Activated T-helper 1 cell treated with anti-CD3 and anti-CD28 coated beads, Interleukin-12 subunit alpha, Interleukin-12 subunit beta, Interleukin-2, Interleukin-4 antibody, amounts not matched to agents 30 ng/mL and 10 ng/mL and 1 ng/mL, durations not matched to agents 14 hours and 24 hours and 36 hours (primary cell): ENCODE results near the gene CCDC88C. TPM values are rescaled to one million over a fixed set of nuclear protein-coding genes. Genes with fewer than 3 reads are reported as not detected.

ENCODE experiments used
- DNase-seq: peaks from one replicate; pipeline ENCODE4 v3.0.0; 2021; ENCODE audit warnings: low spot score
- H3K27ac Mint-ChIP-seq: one replicate; pipeline ENCODE4 v1.8.0; 2021; ENCODE audit warnings: mild to moderate bottlenecking, mixed read lengths
- H3K27me3 Mint-ChIP-seq: one replicate; pipeline ENCODE4 v1.8.0; 2022; ENCODE audit warnings: mild to moderate bottlenecking, moderate library complexity, mixed read lengths; ENCODE audit not compliant: insufficient read depth
- H3K36me3 Mint-ChIP-seq: one replicate; pipeline ENCODE4 v1.8.0; 2021; ENCODE audit warnings: low read depth, mixed read lengths
- H3K4me1 Mint-ChIP-seq: one replicate; pipeline ENCODE4 v1.8.0; 2021; ENCODE audit warnings: low read depth, mixed read lengths
- H3K4me3 Mint-ChIP-seq: one replicate; pipeline ENCODE4 v1.8.0; 2021; ENCODE audit warnings: mild to moderate bottlenecking, moderate library complexity, mixed read lengths
- H3K9me3 Mint-ChIP-seq: one replicate; pipeline ENCODE4 v1.8.0; 2021; ENCODE audit warnings: mixed read lengths
- intact Hi-C: fragments of 100-400 bp; cut with micrococcal nuclease; formaldehyde crosslinking; loops from one replicate; pipeline ENCODE4 v1.15.1; 2024
- total RNA-seq: library from RNA; stranded (reverse); gene quantifications from 2 replicates; pipeline ENCODE4 v1.2.3, GENCODE V29; 2022

The CCDC88C gene
- total RNA-seq, 1 donor from 2014 or later, result 85.9 TPM

GRCh38 chr14:91369628-91370445 is 47.8 kb downstream of the CCDC88C start:
- peak; percentile 42 for DNase-seq
- peaks cover 93% of the 10 kb centered on the region for H3K4me1 Mint-ChIP-seq
- H3K9me3 Mint-ChIP-seq, result no peaks in the 10 kb centered on the region
- peak overlapping the region; percentile 74 for H3K4me3 Mint-ChIP-seq
- peaks cover 5% of the 10 kb centered on the region for H3K36me3 Mint-ChIP-seq
- H3K27ac Mint-ChIP-seq, result peak overlapping the region; percentile 91
- no peaks in the 10 kb centered on the region for H3K27me3 Mint-ChIP-seq
- intact Hi-C loops, result loop anchor here (10.0 kb wide), 1 partner anchor 495 kb away; the partner anchor contains the start of gene TC2N

GRCh38 chr14:91368776-91369416 is 48.7 kb downstream of the CCDC88C start:
- no peaks in the 10 kb centered on the region for H3K9me3 Mint-ChIP-seq
- H3K4me1 Mint-ChIP-seq, result peaks cover 89% of the 10 kb centered on the region
- intact Hi-C loops, result no loop called here
- H3K36me3 Mint-ChIP-seq, result peaks cover 2% of the 10 kb centered on the region
- H3K27ac Mint-ChIP-seq, result peak overlapping the region; percentile 87
- H3K4me3 Mint-ChIP-seq, result peak overlapping the region; percentile 33
- no peaks in the 10 kb centered on the region for H3K27me3 Mint-ChIP-seq
- no peak for DNase-seq

- Mint-ChIP-seq H3K4me3 (peak overlapping the region; percentile 73), H3K4me1 (peaks cover 75% of the 10 kb centered on the region), H3K36me3 (peaks cover 2% of the 10 kb centered on the region), H3K27ac (peak overlapping the region; percentile 87), H3K27me3 (no peaks in the 10 kb centered on the region), H3K9me3 (no peaks in the 10 kb centered on the region)
- intact Hi-C loops, result loop anchor here (1.0 kb wide), 1 partner anchor 16 kb away; no protein-coding TSS in a partner anchor
- peak; percentile 51 for DNase-seq
Measured at GRCh38 chr14:91367173-91368171, 50.1 kb downstream of the CCDC88C start.

GRCh38 chr14:91366749-91367148 is 50.9 kb downstream of the CCDC88C start:
- Mint-ChIP-seq H3K27me3 (no peaks in the 10 kb centered on the region), H3K9me3 (no peaks in the 10 kb centered on the region), H3K4me1 (peaks cover 72% of the 10 kb centered on the region), H3K27ac (peak overlapping the region; percentile 87), H3K36me3 (peaks cover 2% of the 10 kb centered on the region), H3K4me3 (peak overlapping the region; percentile 73)
- intact Hi-C loops, result loop anchor here (1.0 kb wide), 1 partner anchor 15 kb away; no protein-coding TSS in a partner anchor
- no peak for DNase-seq

GRCh38 chr14:91365552-91365951 is 52.1 kb downstream of the CCDC88C start:
- no peaks in the 10 kb centered on the region for H3K9me3 Mint-ChIP-seq
- H3K27me3 Mint-ChIP-seq, result no peaks in the 10 kb centered on the region
- intact Hi-C loops, result no loop called here
- H3K27ac Mint-ChIP-seq, result peak overlapping the region; percentile 45
- H3K36me3 Mint-ChIP-seq, result peaks cover 3% of the 10 kb centered on the region
- H3K4me1 Mint-ChIP-seq, result peaks cover 73% of the 10 kb centered on the region
- no peak overlapping the region for H3K4me3 Mint-ChIP-seq
- DNase-seq, result no peak

- intact Hi-C loops, result no loop called here
- DNase-seq, result no peak
- Mint-ChIP-seq H3K4me3 (no peak overlapping the region), H3K27me3 (no peaks in the 10 kb centered on the region), H3K36me3 (peaks cover 7% of the 10 kb centered on the region), H3K9me3 (no peaks in the 10 kb centered on the region), H3K4me1 (peaks cover 66% of the 10 kb centered on the region), H3K27ac (peak overlapping the region; percentile 58)
Measured at GRCh38 chr14:91364524-91365270, 52.9 kb downstream of the CCDC88C start.

GRCh38 chr14:91363776-91364523 is 53.7 kb downstream of the CCDC88C start:
- Mint-ChIP-seq H3K9me3 (no peaks in the 10 kb centered on the region), H3K4me1 (peaks cover 65% of the 10 kb centered on the region), H3K4me3 (no peak overlapping the region), H3K27me3 (no peaks in the 10 kb centered on the region), H3K36me3 (peaks cover 11% of the 10 kb centered on the region), H3K27ac (peak overlapping the region; percentile 58)
- no peak for DNase-seq
- intact Hi-C loops, result no loop called here

- Mint-ChIP-seq H3K27me3 (no peaks in the 10 kb centered on the region), H3K36me3 (peaks cover 29% of the 10 kb centered on the region), H3K4me3 (no peak overlapping the region), H3K27ac (no peak overlapping the region), H3K4me1 (peaks cover 63% of the 10 kb centered on the region), H3K9me3 (no peaks in the 10 kb centered on the region)
- no peak for DNase-seq
- intact Hi-C loops, result no loop called here
Measured at GRCh38 chr14:91361233-91361811, 56.3 kb downstream of the CCDC88C start.

- peaks cover 63% of the 10 kb centered on the region for H3K4me1 Mint-ChIP-seq
- no peak overlapping the region for H3K4me3 Mint-ChIP-seq
Measured at GRCh38 chr14:91360490-91361232, 57.0 kb downstream of the CCDC88C start.

GRCh38 chr14:91358654-91359220 is 58.9 kb downstream of the CCDC88C start:
- H3K4me3 Mint-ChIP-seq, result no peak overlapping the region
- DNase-seq, result no peak
- peaks cover 72% of the 10 kb centered on the region for H3K4me1 Mint-ChIP-seq
- H3K27ac Mint-ChIP-seq, result no peak overlapping the region
- no peaks in the 10 kb centered on the region for H3K27me3 Mint-ChIP-seq
- no peaks in the 10 kb centered on the region for H3K9me3 Mint-ChIP-seq
- H3K36me3 Mint-ChIP-seq, result peaks cover 38% of the 10 kb centered on the region
- intact Hi-C loops, result no loop called here

More at GRCh38 chr14:91360490-91361232, 57.0 kb downstream of the CCDC88C start:
- intact Hi-C loops, result no loop called here
- Mint-ChIP-seq H3K27me3 (no peaks in the 10 kb centered on the region), H3K36me3 (peaks cover 32% of the 10 kb centered on the region), H3K27ac (peak overlapping the region; percentile 34), H3K9me3 (no peaks in the 10 kb centered on the region)
- DNase-seq, result no peak
